Activated T-helper 17 cell treated with anti-CD3 and anti-CD28 coated beads, Interleukin-2, amount 50 U/mL, for 72 hours (primary cell): Measurements from ENCODE around the gene UGT1A4. TPM values are rescaled to one million over a fixed set of nuclear protein-coding genes. Genes with fewer than 3 reads are reported as not detected.

Source experiments
- total RNA-seq, 2 donors: library from RNA; stranded (reverse); gene quantifications; one replicate each; pipeline ENCODE4 v1.2.3, GENCODE V29; 2022

Gene UGT1A4
- total RNA-seq, 2 donors from 2014 or later, result not detected

Other genes starting within 250 kb of the UGT1A4 start
- 10 to 100 TPM; 11.3 to 13.5 TPM for gene USP40, start 152.0 kb upstream of the UGT1A4 start, total RNA-seq
- gene UGT1A8, start 101.1 kb upstream of the UGT1A4 start, total RNA-seq, result under 1 TPM in 1 of 2 donors, not detected in 1; 0.42 TPM
- under 1 TPM in 1 of 2 donors, not detected in 1; 0.16 TPM for gene UGT1A10, start 82.3 kb upstream of the UGT1A4 start, total RNA-seq
- under 1 TPM in 1 of 2 donors, not detected in 1; 0.19 TPM for gene UGT1A9, start 46.8 kb upstream of the UGT1A4 start, total RNA-seq
- not detected for gene UGT1A7, start 36.8 kb upstream of the UGT1A4 start, total RNA-seq
- not detected for gene UGT1A6, start 25.8 kb upstream of the UGT1A4 start, total RNA-seq
- not detected for gene UGT1A5, start 5.8 kb upstream of the UGT1A4 start, total RNA-seq
- gene UGT1A3, start 10.3 kb downstream of the UGT1A4 start, total RNA-seq, result not detected
- not detected for gene UGT1A1, start 41.5 kb downstream of the UGT1A4 start, total RNA-seq
- gene MROH2A, start 59.6 kb downstream of the UGT1A4 start, total RNA-seq, result not detected
- gene HJURP, start 135.8 kb downstream of the UGT1A4 start, total RNA-seq, result 100 to 1,000 TPM in 1 of 2 donors, 10 to 100 TPM in 1; 90.4 to 147 TPM
- under 1 TPM in 1 of 2 donors, not detected in 1; 0.21 TPM for gene TRPM8, start 198.6 kb downstream of the UGT1A4 start, total RNA-seq